NOMO-1 treated with DMSO at 0.1 percent for 48 hours (cell line): ENCODE results near the gene MAPK7.
A peak's percentile ranks its signal among the peaks of the same experiment; 100 is the strongest.

Experiments
- DNase-seq: peaks from one replicate; lab custom pipeline; 2025; ENCODE audit not compliant: unreplicated experiment; lab: John Stamatoyannopoulos, UW

Gene MAPK7

DNA sequence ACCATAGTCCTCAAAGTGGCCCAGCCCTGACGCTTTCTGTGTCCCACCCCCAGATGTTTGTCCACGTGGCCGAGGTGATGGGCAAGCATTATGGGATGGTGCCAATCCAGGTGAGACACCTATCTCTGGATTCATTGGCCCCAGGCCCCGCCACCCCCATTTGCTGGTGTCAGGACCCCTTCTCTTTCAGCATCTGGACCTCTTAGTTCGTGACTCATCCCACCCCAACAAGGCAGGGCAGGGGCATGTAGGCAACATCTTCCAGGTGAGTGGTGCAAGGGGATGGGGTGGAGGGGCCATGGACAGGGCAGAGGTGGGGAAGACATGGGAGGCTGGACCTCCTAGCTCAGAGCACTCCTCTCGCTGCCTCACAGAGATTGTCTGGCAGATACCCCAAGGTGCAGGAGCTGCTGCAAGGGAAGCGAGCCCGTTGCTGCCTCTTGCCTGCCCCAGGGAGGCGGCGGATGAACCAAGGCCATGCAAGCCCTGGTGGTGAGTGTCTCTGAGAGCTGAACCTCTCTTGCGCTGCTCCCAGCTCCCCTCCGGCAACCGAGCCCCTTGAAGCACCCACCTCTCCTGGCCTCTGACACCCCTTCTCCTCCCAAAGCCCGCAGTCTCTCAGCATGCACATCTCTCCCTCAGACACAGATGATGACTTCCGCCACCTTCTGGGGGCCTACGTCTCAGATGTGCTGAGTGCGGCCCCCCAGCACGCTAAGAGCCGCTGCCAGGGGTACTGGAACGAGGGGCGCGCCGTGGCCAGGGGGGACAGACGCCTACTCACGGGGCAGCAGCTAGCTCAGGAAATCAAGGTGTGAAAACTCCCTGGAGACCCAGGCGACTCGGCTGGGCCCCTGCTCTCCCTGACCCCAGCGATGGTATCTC, 36.3 kb downstream of the MAPK7 start:
- DNase-seq, result no peak

DNA sequence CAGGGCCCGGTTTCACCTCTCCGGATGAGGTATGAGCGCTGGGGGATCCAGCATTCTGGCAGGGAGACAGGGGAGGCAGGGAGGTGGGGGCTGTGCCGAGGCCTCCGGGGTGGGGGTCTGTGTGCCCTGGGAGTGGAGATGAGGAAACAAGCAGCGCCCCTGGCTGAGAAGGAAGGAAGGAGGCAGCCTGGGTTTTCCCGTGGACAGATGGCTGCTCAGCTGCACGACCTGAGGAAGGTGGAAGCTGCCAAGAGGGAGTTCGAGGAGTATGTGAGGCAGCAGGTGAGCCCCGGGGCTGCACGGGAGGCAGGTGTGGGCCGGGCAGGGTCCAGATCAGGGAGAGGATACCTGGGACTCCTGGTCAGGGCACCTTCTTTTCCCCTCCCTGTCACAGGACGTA, 37.0 kb downstream of the MAPK7 start:
- no peak for DNase-seq

DNA sequence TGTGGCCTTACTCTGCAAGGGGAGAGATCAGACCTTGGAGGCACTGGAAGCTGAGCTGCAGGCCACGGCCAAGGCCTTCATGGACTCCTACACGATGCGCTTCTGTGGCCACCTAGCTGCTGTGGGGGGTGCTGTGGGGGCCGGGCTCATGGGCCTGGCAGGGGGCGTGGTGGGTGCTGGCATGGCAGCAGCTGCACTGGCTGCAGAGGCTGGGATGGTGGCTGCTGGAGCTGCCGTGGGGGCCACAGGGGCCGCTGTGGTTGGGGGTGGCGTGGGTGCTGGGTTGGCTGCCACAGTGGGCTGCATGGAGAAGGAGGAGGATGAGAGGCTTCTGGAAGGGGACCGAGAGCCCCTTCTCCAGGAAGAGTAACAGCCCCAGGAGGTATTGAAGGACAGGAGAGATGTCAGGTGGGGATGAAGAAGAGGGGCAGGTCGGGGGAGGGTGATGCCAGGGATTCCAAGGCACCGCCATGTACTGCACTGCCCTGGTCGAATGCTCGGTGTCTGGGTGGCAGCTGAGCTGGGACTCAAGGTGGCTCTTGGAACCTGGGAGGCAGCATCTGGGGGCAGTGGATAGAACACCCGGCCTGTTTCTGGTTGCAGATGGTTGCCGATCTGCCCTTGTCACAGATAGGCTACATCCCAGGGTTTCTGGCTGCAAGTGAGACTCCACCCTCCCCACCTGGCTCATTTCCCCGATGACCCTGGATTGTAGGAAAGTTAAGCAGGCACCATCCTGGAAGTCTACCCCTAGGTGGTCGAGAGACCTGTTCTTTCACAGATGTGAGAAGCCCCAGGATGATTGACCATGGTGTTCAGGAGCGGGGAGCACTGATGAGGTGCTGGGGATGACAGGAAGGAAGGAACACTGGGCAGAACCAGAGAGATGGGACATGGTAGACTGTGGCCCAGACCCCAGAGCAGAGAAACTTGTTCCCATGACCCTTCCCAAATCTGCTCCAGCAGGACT, 37.8 kb downstream of the MAPK7 start:
- no peak for DNase-seq

DNA sequence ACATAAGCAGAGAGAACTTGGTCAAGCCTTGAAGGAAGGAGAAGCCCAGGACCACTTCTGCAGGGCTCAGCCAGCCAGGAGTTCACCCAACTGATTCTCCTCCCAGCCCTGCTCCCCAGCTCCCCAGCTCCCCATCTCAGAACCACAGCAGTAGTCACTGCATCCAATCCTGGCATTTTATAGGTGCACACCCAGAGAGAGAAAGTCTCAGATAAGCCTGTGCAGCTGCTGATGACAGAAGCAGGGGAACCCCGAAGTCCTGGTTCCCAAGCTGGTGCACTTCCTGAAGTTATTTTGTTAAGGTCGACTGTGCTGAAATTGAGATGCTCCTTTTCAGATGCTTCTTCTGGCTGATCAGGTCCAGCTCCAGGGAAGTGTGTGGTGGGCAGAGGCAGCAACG, 39.3 kb downstream of the MAPK7 start:
- no peak for DNase-seq

DNA sequence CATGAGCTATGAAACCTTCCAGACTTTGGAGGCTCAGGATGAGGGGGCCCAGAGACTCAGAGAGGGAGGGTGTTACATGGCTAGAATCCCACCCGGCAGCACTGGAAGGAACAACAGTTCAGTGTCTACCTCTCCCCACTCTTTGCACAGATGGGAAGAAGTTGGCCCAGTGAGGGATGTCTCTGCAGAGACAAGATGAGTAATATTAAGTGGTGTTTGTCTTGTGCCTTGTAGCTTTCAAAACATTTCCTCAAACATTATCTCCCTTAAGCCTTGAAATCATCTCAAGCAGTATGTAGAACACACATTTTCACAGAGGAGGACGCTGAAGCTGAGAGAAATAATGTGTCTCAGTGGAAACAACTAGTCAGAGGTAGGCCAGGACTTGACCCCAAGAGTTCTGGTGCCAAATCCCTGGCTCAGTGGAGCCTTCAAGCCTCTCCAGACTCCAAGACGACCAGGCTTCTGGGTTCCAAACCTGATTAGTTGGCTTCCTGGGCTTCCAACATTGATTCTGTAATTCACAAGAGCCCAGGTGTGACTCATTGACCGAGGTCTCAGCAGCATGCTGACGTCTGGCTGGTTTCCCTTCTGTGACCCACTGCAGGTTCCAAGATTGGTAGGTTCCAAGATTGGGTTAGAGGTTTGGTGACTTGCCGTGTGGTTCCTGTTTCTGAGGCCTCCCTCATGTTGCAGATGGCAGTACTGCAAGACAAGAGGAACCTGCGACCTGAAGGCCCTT, 40.1 kb downstream of the MAPK7 start:
- peak; percentile 75 for DNase-seq

DNA sequence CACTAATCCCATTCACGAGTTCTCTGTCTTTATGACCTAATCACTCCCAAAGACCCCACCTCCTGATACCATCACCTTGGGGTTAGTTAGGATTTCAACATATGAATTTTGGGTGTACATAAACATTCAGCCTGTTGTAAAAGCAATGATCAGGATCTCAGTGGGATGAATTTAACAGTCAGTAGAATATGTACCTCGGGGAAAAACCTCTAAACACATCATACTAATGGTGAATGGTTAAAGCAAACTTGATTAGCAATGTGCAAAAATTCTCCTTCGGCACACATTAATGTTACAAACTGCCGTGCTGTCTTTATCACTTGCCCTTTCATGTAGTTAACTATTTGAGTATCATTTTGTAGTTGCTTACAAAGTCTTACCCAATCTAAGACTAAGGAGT, 42.9 kb downstream of the MAPK7 start:
- DNase-seq, result no peak

DNA sequence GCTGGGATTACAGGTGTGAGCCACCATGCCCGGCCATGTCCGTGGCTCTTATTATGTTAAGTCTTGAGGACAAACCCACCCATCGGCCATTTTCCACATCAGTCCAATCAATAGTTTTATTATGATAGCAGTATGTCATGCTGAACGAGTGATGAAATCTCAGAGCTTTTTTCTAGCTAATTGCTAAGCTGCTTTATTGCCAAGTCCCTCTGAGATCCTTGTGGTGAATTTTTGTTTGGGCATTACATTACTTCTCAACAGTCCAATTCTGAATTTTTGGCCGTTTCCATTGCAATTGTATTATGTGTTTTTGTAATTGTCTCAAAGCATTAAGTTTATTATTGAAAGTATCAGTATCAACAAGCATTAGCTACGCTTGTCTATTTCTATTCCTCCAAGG, 43.6 kb downstream of the MAPK7 start:
- no peak for DNase-seq

DNA sequence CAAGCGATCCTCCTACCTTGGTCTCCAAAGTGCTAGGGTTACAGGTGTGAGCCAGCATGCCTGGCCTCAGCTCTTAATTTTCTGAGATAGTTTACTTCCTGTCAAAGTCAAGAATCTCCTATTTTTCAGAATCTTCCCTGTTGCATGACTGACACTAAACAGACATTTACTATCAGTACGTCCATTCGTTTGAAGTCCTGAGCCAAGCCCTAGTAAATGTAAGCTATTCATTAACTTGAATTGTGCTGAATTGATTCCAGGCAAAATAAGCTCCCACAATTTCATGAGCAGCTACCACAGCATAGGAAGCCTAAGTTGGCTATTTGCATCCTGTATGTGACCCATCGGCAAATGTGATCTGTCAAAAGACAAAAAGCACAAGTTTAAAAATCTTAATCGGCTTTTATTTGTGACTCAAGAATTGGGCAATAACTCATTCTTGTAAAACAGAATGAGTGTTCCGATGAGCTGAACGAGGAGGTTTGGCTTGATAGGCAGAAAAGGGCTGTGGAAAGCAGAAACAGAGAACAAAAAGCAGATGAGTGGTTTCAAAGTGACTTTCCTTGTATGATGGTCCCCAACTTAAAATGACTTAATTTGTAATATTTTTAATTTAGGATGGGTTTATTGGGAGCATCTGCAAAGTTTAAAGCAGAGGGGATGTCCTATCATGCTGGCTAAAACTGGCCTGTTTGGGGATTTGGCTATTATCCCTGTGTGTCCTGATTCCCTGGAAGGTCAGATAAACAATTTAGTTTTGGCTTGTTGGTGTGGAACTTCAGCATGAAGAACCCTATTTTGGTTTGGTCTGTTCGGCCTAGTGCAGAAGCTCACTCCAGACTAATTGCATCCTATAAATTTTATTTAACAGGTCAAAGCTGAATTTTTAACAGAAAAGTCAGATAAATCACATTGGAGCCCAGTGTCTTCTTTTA, 46.9 kb downstream of the MAPK7 start:
- DNase-seq, result no peak

DNA sequence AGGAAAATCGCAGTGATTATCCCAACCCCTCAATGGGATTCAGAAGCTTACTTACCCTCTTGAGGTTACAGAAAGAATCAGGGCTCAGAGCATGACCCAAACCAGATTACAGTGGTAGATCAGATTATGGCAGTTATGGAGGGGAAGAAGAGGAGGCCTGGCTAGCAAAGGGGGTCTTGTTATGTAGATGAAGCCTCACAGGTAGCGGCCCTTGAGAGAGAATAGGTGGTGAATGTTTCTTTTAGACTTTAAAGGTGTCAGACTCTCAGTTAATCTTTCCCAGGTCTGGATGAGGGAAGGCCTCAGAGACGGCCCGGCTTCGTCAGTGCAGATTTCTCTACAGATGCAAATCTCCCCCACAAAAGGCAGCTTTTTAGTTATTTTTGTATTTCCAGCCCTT, 48.3 kb downstream of the MAPK7 start:
- DNase-seq, result no peak

DNA sequence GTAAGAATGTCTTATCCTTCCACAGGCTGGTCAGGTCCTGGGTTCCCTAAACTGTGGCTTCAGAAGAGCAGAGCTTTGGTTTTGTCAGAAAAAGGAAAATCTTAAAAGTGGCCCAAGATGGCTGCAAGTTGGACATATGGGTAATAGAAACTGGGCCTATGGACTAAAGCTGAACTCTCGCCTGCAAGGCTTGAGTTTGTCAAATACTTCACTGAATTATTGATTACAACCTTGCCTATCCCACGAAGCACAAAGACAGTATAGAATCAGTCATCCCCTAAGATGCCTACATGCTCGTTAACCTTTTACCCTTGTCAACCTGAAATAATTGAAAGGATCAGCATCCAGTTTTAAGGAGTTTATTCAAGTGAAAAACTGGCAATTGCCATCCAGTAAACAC, 53.4 kb downstream of the MAPK7 start:
- DNase-seq, result no peak
